Keratinocyte (primary cell): ENCODE measurements around the gene SPATA13. TPM values are rescaled to one million over a fixed set of nuclear protein-coding genes. Genes with fewer than 3 reads are reported as not detected.

Experiments
- DNase-seq: peaks from one replicate; pipeline ENCODE4 v3.0.0-alpha.2; 2011; ENCODE audit warnings: low read depth, missing footprints, low spot score
- FAIRE-seq: peaks from 2 replicates; lab custom pipeline; 2011; peaks lifted over from hg19 to GRCh38; lab: Jason Lieb, UNC
- H2AFZ ChIP-seq: 2 replicates; pipeline ENCODE4 v1.6.0; 2012; ENCODE audit warnings: low read length, control low read depth, inconsistent platforms; ENCODE audit not compliant: control insufficient read depth
- H3K27ac ChIP-seq: 2 replicates; pipeline ENCODE4 v1.5.1; 2011; ENCODE audit warnings: low read length; ENCODE audit not compliant: control insufficient read depth, insufficient read depth
- H3K27me3 ChIP-seq: 3 replicates; pipeline ENCODE4 v1.6.0; 2011; ENCODE audit warnings: low read length; ENCODE audit not compliant: control insufficient read depth, insufficient read depth; ENCODE audit errors: extremely low read depth
- H3K36me3 ChIP-seq, 2 experiments: 2 replicates in 1 of 2; 3 replicates in 1 of 2; pipeline ENCODE4 v1.5.1; 2011; ENCODE audit warnings: low read length in 2 of 2, mild to moderate bottlenecking in 1 of 2; ENCODE audit not compliant: control insufficient read depth in 2 of 2, insufficient read depth in 2 of 2; ENCODE audit errors: extremely low read depth in 1 of 2
- H3K4me1 ChIP-seq: 3 replicates; pipeline ENCODE4 v1.5.1; 2011; ENCODE audit warnings: low read length; ENCODE audit not compliant: control insufficient read depth, insufficient read depth; ENCODE audit errors: extremely low read depth
- H3K4me2 ChIP-seq: 3 replicates; pipeline ENCODE4 v1.6.0; 2011; ENCODE audit warnings: low read depth, low read length; ENCODE audit not compliant: control insufficient read depth, insufficient read depth; ENCODE audit errors: extremely low read depth
- H3K4me3 ChIP-seq, 3 experiments: fragments of 200-600 bp in 1 of 3; sonication (generic) in 1 of 3; 2 replicates in 2 of 3; 3 replicates in 1 of 3; pipeline ENCODE4 v1.5.1; 2011 to 2016; ENCODE audit warnings: low read length in 3 of 3, mild to moderate bottlenecking in 3 of 3, control low read depth in 2 of 3, inconsistent platforms in 1 of 3, low read depth in 1 of 3, mixed read lengths in 1 of 3, mixed run types in 1 of 3, moderate library complexity in 1 of 3; ENCODE audit not compliant: control insufficient read depth in 2 of 3, insufficient read depth in 2 of 3; ENCODE audit errors: extremely low read depth in 1 of 3
- H3K79me2 ChIP-seq: 2 replicates; pipeline ENCODE4 v1.6.0; 2012; ENCODE audit warnings: low read length; ENCODE audit not compliant: control insufficient read depth, insufficient read depth
- H3K9ac ChIP-seq: 3 replicates; pipeline ENCODE4 v1.6.0; 2011; ENCODE audit warnings: low read length; ENCODE audit not compliant: control insufficient read depth, insufficient read depth; ENCODE audit errors: extremely low read depth
- H3K9me1 ChIP-seq: 3 replicates; pipeline ENCODE4 v1.6.0; 2011; ENCODE audit warnings: low read length; ENCODE audit not compliant: control insufficient read depth, insufficient read depth; ENCODE audit errors: extremely low read depth
- H3K9me3 ChIP-seq: 2 replicates; pipeline ENCODE4 v1.5.1; 2012; ENCODE audit warnings: low read depth, low read length; ENCODE audit not compliant: control insufficient read depth
- H4K20me1 ChIP-seq: 3 replicates; pipeline ENCODE4 v1.6.0; 2011; ENCODE audit warnings: low read length; ENCODE audit not compliant: control insufficient read depth, insufficient read depth; ENCODE audit errors: extremely low read depth
- CTCF ChIP-seq, 3 experiments: IDR thresholded peaks in 1 of 3; conservative IDR thresholded peaks in 1 of 3; optimal IDR thresholded peaks in 1 of 3; 2 replicates in 2 of 3; 3 replicates in 1 of 3; pipeline versions ENCODE3 to v1.5.1; 2011; ENCODE audit warnings: low read length in 3 of 3, mild to moderate bottlenecking in 3 of 3, moderate library complexity in 2 of 3, control low read depth in 1 of 3, inconsistent platforms in 1 of 3; ENCODE audit not compliant: insufficient read depth in 2 of 3; ENCODE audit errors: extremely low read depth in 1 of 3
- EZH2 ChIP-seq: IDR thresholded peaks from one replicate; pipeline ENCODE4 v1.6.1; 2012; ENCODE audit warnings: inconsistent platforms, mild to moderate bottlenecking, low read length, moderate library complexity
- dilution Hi-C: fragments of 300-500 bp; cut with MboI; formaldehyde crosslinking; loops from one replicate; pipeline ENCODE4 v1.7.0; 2020; ENCODE audit warnings: low sequenced_read_pairs; ENCODE audit not compliant: extremely low pct_ligation_motif_present
- polyA plus RNA-seq, 5 experiments: library from polyadenylated mRNA; depleted of rRNA in 3 of 5; stranded (reverse) in 3 of 5; stranded (forward) in 1 of 5; unstranded in 1 of 5; fragments of >200 nt; gene quantifications; 1 replicate in 1 of 5; 2 replicates in 3 of 5; 3 replicates in 1 of 5; pipeline versions ENCODE4 v1.2.1 to v1.2.3, GENCODE V29; 2011 to 2012; ENCODE audit warnings: missing spikeins in 2 of 5, low read depth in 1 of 5, low replicate concordance in 1 of 5

Gene SPATA13
- polyA plus RNA-seq, 1 donor (not counting 4 experiments of a cell fraction or from before 2014, with no cell fraction given) = 1.2 TPM

- no peaks in the 10 kb centered on the region for H3K27me3 ChIP-seq
- H3K9me1 ChIP-seq = no peaks in the 10 kb centered on the region
- dilution Hi-C loops = no loop called here
- FAIRE-seq = no peak
- DNase-seq = no peak
- H3K4me3 ChIP-seq = no peak overlapping the region
- no peaks in the 10 kb centered on the region for H3K79me2 ChIP-seq
- H3K9me3 ChIP-seq = no peaks in the 10 kb centered on the region
- H2AFZ ChIP-seq = no peak overlapping the region
- TF ChIP-seq CTCF (optimal IDR thresholded peaks at IDR 0.05 in 1 of 3, IDR thresholded peaks at IDR 0.05 in 1 of 3, conservative IDR thresholded peaks at IDR 0.05 in 1 of 3; ENCODE audit: extremely low read depth in 1 of 3, insufficient read depth in 2 of 3, low read length in 3 of 3) = no peak
- no peak for TF ChIP-seq EZH2
- H3K36me3 ChIP-seq = no peaks in the 10 kb centered on the region
- no peaks in the 10 kb centered on the region for H3K4me1 ChIP-seq
- H3K9ac ChIP-seq = no peak overlapping the region
- H3K27ac ChIP-seq = no peak overlapping the region
- H4K20me1 ChIP-seq = no peaks in the 10 kb centered on the region
- no peak overlapping the region for H3K4me2 ChIP-seq
These were observed 66.2 kb downstream of the SPATA13 start for GRCh38 chr13:24226762-24227161.

GRCh38 chr13:24228852-24229458 is 68.4 kb downstream of the SPATA13 start:
- Histone ChIP-seq H3K4me2 (no peak overlapping the region), H3K27me3 (no peaks in the 10 kb centered on the region), H2AFZ (no peak overlapping the region), H4K20me1 (no peaks in the 10 kb centered on the region), H3K27ac (no peak overlapping the region), H3K36me3 (no peaks in the 10 kb centered on the region), H3K4me1 (no peaks in the 10 kb centered on the region), H3K9me1 (no peaks in the 10 kb centered on the region), H3K4me3 (no peak overlapping the region), H3K9ac (no peak overlapping the region), H3K9me3 (no peaks in the 10 kb centered on the region), H3K79me2 (no peaks in the 10 kb centered on the region)
- FAIRE-seq (peak; percentile 81), DNase-seq (peak; percentile 19)
- dilution Hi-C loops = no loop called here
- no peak for TF ChIP-seq EZH2
- peak; percentile 60 to 92 (median 83) for TF ChIP-seq CTCF (optimal IDR thresholded peaks at IDR 0.05 in 1 of 3, IDR thresholded peaks at IDR 0.05 in 1 of 3, conservative IDR thresholded peaks at IDR 0.05 in 1 of 3; ENCODE audit: extremely low read depth in 1 of 3, insufficient read depth in 2 of 3, low read length in 3 of 3)
